Fibroblast of skin of left quadriceps (primary cell): Measurements from ENCODE around the gene TET3.

Experiments
- DNase-seq, 2 experiments: peaks; one replicate each; pipeline ENCODE4 v3.0.0-alpha.2; 2013; ENCODE audit warnings: low read depth in 2 of 2

The TET3 gene

DNA sequence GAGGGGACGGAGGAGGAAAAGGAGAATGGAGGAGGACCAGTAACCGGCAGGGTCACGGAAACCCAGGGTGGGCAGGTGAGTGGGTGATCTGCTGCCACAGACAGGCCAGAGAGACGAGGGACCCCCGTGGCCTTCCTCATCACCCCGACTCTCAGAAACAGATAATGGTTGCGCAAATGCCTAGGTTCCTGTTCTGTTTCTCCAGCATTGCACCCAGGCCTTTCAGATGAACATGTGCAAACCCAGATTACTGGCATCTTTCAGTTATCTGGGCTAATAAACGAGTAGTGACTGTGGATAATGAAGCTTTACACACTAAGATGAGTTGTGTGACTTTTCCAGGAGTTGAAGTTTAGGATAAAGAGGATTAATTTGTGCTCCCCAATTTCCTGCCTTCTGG, 46.5 kb downstream of the TET3 start:
- DNase-seq: no peak

DNA sequence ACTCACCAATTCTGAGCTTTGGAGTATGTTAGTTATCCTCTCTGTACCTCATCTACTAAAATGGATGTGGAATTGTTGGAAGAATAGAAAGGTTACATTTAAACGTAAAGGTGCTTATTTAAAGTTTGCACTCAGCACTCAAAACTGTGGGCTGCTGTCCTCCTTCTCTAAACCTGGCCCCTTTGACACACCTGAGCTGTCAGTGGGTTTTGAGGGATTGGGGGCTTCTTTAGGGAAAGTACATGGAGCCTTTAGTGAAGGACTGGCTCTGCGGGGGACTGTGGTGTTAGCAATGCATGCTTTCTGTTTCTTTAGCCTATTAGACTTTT, 47.2 kb downstream of the TET3 start:
- no peak for DNase-seq

DNA sequence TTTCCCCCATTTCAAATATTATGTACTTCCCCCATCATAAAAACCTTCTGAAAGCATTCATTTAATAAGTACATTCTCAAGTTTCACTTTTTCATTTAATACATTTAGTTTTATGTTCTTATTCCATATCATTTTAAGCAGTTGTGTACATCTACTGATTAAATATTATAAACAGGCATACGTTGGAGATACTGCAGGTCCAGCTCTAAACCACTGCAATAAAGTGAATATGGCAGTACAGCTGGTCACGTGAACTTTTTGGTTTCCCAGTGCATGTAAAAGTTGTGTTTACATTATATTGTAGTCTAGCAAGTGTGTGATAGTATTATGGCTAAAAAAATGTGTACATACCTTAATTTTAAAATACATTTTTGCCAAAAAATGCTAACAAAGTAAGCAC, 48.7 kb downstream of the TET3 start:
- DNase-seq: no peak
